Daoy (cell line): ENCODE measurements around the gene IPP. TPM values are rescaled to one million over a fixed set of nuclear protein-coding genes. Genes with fewer than 3 reads are reported as not detected.
"Not testable (repeated sequence)": the region's sequence is repeated elsewhere in the genome, so short reads cannot be mapped to it uniquely, and the experiment has no call there.

Source experiments
- DNase-seq: peaks from one replicate; pipeline ENCODE4 v3.0.0-alpha.2; 2015; ENCODE audit warnings: low read depth
- total RNA-seq: library from RNA; depleted of rRNA; stranded (reverse); fragments of >200 nt; shearing (Covaris generic); gene quantifications from 2 replicates; pipeline ENCODE4 v1.2.3, GENCODE V29; 2014

Gene IPP
- total RNA-seq, 1 experiment from 2014 or later: 9.7 TPM

DNA sequence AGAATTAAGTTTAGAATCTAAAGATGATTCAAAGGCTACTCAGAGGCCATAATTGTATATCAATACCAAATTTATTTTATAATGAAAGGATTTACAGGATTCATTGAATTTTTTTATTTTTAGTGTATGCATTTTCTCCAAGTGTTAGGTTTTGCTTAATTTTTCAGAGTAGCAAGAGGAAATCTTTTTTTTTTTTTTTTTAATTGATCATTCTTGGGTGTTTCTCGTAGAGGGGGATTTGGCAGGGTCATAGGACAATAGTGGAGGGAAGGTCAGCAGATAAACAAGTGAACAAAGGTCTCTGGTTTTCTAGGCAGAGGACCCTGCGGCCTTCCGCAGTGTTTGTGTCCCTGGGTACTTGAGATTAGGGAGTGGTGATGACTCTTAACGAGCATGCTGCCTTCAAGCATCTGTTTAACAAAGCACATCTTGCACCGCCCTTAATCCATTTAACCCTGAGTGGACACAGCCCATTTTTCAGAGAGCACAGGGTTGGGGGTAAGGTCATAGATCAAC, 10.8 kb downstream of the IPP start:
- DNase-seq: not testable (repeated sequence)

DNA sequence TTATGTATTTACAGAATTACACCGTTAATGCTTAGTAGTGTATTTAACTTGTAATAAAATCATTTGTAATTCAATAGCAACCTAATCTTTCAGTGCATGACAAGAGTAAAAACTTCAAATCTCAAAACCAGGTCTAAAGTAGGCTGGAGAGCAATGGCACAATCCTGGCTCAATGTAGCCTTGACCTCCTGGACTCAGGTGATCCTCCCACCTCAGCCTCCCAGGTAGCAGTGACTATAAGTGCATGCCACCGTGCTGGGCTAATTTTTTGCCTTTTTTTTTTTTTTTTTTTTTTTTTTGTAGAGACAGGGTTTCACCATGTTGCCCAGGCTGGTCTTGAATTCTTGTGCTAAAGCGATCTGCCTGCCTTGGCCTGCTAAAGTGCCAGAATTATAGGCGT, 11.3 kb downstream of the IPP start:
- no peak for DNase-seq

DNA sequence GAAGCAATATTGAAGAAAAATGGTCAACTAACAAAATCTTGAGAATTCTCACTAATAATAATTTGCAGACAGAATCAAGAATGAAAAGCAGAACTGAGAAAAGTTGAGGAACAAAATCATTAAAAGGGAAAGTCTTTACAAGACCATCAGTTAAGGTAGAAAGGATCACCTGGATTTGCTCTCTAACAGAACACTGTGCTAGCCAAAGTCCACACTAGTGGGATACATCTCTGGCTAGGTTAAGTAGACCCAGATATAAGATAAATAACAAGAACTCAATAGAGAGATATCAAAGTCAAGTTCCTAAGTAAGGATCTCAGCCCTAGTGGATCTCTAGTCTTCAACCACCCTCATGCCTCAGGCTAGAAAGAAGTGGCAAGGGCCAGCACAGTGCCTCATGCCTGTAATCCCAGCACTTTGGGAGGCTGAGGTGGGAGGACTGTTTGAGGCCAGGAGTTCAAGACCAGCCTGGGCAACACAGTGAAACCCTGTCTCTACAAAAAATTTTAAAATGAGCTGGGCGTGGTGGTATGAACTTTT, 19.6 kb downstream of the IPP start:
- DNase-seq: no peak

DNA sequence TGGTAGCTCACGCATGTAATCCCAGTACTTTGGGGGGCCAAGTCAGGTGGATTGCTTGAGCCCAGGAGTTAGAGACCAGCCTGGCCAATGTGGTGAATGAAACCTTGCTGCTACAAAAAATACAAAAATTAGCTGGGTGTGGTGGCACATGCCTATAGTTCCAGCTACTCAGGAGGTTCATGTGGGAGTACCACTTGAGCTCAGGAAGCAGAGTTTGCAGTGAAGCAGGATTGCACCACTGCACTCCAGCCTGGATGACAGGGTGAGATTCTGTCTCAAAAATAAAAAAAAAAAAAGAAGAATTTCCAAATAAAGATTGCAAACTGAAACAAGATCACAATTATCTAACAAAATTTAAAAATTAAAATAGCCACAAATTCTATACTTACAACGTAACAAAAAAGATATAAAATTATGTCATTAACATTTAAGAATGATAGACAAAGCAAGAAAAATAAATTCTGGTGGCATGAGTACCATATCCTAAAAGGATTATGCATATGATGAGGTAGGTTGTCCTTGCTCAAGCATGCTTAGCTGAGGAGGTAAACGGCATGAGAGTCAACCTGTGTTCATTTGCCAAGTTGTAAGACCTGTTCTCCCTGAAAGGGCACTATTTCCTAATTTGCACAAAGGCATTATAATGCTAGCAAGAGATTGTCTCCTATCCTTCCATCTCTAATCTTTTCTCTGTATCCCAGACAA, 20.2 kb downstream of the IPP start:
- no peak for DNase-seq

DNA sequence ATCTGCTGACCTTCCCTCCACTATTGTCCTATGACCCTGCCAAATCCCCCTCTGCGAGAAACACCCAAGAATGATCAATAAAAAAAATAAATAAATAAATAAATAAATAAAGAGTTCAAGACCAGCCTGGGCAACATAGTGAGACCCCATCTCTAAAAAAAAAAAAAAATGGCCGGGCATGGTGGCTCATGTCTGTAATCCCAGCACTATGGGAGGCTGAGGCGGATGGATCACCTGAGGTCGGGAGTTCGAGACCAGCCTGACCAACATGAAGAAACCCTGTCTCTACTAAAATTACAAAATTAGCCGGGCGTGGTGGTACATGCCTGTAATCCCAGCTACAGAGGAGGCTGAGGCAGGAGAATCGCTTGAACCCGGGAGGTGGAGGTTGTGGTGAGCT, 24.4 kb downstream of the IPP start:
- not testable (repeated sequence) for DNase-seq

DNA sequence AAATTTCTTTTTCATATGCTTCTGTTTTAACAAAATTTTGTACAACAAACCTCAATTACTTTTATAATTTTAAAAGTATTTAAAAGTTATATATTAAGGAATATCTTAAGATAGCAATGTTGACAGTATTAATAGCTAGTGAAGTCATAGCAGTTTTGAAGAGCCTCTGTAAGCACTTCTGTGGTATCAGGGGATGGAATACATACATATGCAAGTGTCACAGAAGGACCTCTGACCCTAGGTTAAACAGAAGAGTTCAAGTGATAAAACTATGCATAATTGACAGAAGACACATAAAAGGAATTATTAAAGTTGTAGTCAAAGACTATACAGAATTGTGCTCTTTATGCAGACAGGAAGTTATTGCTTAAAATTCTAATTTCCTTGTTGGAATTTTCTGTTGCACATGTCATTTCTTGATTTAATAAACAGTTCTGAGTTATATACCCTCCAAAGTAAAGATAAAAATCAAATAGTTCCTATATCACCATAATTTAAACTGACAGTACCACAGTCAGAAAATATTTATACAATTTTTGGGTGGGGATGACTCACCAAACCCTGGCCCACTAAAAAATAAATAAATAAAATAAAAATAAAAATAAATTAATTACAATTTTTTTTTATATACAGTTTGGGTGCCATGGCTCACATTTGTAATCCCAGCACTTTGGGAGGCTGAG, 27.1 kb downstream of the IPP start:
- DNase-seq: no peak

DNA sequence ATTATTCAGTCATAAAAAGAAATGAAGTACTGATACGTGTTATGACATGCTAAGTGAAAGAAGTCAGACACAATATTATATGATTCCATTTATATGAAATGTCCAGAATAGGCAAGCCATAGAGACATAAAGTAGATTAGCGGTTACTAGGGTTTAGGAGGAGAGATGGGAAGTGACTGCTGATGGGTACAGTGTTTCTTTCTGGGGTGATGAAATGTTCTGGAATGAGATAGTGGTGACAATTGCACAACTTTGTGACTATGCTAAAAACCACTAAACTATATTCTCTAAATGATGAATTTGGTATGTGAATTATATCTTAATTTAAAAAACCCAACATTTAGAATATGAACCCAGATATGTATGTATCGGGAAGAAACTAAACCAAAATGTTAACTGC, 27.6 kb downstream of the IPP start:
- DNase-seq: no peak

DNA sequence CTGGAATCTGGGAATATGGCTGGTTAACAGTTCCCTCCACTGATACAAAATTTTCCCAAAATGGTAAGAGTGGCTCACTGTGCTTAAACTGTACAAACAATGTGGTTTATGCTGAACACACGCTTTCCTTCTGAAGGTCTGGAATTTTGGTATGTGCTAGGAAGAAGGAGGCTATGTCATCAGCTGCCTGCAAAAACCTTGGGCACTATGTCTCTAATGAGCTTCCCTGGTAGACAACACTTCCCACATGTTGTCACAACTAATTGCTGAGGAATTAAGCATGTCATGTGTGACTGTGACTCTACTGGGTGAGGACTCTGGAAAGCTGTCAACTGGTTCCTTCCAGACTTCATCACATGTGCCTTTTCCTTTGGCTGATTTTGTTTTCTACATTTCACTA, 29.2 kb downstream of the IPP start:
- no peak for DNase-seq

DNA sequence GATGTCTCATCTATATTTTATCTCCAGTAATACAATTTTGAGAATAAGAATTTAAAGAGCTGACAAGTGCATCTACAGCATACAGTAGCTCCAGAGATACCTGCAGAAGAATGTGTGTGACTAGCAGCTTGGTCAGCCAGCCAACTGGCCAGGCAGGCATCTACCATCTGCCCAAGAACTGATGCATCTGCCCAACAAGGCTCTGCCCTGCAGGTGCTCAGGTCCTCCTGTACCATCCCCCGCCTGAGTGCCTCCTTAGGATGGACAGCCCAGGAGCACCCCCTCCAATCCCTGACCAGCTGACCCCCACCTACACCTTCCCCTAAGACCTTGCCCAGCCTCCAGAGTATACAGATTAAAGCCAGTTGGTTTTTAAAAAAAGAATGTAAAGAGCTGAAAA, 32.2 kb downstream of the IPP start:
- DNase-seq: no peak

DNA sequence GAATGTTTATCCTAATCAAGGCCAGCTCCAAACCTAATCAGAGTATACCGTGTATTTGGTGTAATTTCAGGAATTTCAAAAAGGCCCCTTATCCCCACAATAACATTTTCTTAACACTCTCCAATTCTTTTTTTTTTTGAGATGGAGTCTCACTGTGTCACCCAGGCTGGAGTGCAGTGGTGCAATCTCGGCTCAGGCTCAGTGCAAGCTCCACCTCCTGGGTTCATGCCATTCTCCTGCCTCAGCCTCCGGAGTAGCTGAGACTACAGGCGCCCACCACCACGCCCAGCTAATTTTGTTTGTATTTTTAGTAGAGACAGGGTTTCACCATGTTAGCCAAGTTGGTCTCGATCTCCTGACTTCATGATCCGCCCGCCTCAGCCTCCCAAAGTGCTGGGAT, 33.1 kb downstream of the IPP start:
- not testable (repeated sequence) for DNase-seq

DNA sequence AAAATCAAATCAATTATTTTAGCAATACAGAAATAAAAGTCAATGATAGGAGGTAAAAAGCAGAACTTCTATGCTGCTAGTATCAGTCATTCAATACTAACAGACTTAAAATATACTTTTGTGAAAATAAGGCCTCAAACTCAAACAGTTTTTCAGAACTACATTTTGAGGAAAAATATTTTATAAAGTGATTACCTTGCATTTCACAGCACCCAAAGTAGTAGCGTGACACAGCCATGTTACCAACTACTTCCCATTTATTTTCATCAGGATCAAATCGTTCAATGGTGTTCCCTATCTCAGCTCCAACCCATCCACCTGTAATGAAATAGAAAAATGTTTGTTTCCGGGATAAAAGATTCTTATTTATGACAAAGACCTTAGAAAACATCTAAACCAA, 33.8 kb downstream of the IPP start:
- DNase-seq: no peak

DNA sequence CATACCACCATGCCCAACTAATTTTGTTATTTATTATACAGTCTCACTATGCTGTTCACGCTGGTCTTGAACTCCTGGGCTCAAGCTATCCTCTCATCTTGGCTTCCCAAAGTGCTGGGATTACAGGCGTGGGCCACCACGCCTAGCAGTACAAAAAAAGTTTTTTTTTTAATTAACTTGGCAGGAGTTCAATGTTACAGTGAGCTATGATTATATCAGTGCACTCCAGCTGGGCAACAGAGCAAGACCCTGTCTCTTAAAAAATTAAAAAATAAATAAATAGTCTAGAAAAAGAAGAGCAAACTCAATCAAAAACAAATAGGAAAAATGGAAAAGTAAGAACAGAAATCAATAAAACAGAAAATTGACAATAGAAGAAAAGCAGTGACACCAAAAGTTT, 36.7 kb downstream of the IPP start:
- DNase-seq: no peak

DNA sequence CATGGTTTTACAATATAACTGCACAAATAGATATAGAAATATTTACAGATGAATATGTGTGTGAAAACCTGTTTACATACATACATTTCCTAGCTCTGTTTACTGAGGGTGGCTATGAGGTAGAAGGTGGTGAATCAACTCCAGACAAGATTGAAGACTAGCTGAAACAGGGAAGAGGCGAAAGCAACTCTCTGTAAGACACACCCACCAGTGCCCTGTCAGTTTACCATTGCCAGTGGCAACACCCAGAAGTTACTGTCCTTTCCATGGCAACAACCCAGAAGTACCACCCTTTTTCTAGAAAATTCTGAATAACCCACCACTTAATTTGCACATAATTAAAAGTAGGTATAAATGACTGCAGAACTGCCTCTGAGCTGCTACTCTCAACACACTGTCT, 45.8 kb downstream of the IPP start:
- DNase-seq: no peak

DNA sequence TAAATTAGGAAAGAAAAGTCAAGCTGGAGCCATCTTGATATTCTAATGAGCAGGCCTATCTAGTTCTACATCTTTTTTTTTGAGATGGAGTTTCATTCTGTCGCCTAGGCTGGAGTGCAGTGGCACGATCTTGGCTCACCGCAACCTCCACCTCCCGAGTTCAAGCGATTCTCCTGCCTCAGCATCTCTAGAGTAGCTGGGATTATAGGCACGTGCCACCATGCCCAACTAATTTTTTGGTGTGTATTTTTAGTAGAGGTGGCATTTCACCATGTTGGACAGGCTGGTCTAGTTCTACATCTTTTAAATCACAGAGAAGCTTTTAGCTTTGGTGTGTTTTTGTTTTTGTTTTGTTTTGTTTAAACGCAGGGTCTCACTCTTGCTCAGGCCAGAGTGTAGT, 55.6 kb downstream of the IPP start:
- no peak for DNase-seq

DNA sequence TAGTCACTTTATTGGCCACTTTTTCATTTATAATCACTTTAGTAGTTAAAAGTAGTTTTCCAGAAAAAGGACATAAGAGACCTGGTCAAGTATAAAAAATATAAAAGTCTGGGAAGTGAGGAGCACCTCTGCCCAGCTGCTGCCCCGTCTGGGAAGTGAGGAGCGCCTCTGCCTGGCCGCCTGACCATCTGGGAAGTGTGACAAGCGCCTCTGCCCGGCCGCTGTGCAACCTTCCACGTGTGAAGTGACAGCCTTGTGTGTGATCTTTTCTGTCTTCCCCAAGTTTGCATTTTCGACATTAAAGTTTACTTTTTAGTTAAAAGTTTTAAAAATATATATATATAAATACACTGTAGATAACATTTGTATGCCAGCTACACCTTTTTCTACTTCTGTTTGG, 56.6 kb downstream of the IPP start:
- not testable (repeated sequence) for DNase-seq

DNA sequence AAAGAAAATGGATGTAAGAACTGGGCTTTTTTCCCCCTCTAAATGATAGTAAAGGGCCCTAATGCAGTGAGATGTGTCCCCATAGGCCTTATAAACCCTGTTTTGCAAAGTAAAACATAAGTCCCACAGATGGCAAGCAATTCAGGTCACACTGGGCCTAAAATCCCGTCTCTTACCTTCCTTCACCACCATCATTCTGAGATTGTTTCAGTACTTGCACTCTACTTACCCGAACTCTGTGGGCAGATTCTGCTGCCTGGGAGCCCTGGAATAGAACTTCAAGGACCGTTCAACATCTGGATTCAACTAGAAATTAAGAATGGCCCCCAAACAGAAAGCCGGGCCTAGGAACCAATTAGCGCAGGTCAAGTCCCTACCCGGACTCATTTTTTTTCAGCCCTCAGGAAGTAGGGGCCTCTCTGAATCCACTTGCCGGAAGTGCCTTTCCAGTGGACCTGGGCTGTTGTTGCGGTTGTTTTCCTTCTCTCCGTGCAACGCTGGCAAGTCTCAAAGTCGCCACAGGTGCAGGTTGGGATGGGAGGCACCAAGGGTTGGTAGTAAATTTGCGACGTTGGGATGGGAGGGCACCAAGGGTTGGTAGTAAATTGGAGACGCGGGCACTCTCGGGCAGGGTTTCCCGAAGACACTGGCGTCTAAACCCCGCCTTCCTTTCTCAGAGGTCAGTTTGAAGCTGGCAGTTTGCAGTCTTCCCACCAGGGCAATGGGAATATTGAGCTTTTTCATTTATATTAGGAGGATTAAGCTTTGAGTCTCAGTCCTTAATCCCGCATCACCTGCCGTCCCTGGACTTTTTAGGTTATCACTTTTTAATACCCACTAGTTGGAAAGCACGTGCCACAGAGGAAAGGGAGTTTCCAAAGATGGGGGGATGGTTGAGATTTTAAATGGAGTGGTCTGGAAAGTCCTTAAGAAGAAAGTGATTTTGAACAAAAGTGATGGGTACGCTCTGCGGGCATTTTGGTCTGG, 62.4 kb downstream of the IPP start, which contains the start of gene TMEM69:
Gene TMEM69, plus strand, starts transcription at position 428 of the 987 bp plus-strand sequence. CDS start 2,888 bp downstream, outside the sequence.
- DNase-seq: peak; percentile 88

DNA sequence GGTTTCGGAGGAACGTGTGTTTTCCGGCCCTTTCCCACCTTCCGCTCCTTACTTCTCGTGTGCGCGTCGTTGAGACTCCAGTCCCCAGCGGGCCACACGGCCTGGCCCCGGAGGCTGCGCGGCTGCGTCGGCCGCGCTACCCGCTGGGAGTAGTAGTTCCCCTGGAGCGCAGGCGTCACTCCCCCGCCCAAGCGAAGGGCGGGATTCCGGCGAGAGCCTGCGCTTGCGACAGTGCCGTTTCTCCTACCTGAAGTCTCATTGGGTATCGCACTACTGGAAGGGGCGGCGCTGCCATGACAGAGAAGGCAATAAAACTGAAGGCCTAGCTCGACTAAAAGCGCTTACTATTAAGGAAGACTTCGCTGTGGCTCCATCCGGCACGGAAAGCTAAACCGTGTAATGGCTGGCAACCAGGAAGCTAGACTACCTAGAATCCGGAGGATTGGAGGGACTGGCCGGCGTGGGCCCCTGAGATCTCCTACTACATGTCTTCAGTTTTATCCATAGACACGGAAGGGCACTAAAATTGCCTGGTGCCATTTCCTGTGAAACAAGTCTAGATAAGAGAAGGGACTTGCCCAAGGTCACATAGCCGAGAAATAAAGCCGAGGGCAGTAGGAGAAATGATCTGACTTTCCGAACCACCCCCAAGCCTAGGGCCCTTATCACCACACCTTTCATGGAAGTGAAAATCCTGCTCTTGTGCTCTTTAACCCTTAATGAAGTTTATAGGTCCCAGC, 63.3 kb downstream of the IPP start:
- DNase-seq: peak; percentile 99

DNA sequence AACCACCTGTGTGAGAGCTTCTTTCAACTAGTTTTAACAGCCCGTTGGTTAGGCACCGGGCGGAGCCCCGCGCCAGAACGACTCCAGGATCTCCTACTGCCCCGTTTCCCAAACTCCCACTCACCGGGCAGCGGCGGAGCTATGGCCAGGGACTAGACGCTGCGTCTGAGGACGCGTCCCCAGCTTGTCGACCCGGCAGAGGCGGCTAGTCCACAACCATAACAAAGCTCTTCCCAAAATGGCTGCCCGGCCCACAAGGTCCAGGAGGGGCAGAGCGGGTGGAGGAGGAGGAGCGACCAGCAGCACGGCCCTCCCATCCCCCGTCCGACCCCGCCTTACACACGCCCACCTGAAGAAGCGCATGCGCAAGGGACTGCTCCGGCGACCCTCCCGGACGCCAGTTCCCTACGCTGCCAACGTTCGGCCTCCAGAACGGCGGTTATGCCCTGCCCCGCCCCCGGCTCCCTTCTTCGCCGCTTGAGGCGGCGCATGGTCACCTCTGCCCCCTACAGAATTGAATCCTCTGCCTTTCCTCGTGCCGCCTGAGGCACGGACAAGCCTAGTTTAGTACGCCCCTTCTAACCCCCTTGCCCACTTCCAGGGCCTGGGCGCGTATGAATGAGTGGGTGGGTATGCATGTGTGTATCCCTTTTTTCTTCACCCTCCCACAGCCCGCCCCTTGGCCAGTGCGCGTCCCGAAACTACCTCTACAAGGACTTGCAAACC, 64.0 kb downstream of the IPP start, which contains the start of gene GPBP1L1:
Gene GPBP1L1, minus strand, starts transcription at position 246 of the 726 bp plus-strand sequence. CDS start 27,446 bp downstream, outside the sequence.
- DNase-seq: peak; percentile 99

DNA sequence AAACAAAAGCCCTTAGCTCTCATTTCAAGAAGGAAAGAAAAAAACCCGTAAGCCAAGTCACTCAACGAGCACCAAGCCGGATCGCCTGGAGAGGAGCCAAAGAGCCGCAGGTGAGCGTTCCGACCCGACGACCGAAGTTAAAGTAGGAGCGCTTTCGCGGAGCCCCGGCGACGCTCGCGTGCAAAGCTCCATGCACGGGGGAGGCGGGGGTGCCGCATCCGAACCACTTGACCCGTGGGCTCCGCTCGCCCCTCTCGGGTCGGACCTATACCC, 64.5 kb downstream of the IPP start:
- DNase-seq: peak; percentile 61

DNA sequence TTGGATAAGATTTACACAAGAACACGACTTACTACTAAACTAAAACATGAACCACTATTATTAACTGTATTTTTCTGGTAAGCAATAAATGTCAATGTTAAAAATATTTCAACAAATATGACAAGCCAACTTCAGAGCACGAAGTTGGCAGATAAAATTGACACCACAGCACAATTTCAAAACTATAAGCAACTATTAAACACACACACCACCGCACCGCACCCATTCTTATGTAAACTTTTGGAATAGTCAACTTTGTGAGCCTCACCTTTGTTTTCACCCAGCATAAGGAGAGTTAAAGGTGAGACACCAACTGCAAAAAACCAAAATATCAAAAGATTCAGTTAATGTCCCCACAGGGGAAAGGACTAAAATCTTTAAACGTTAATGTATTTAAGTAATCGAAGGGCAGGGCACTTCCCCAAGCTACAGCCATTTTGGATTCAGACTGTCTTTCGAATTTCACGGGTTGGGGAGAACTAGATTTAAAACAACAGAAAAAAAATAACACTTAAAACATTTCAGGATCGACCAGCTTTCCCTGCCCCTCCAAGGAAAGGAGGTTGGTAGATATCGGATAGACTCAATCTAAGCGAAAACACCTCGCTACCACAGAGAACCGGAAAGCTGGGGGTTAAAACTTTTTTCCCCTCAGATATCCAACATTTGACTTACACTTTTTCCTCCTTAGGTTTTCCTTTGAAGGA, 65.0 kb downstream of the IPP start:
- DNase-seq: no peak
